GM21390 (cell line): Measurements from ENCODE around the gene CIAO1.
"Not testable (repeated sequence)": the region's sequence is repeated elsewhere in the genome, so short reads cannot be mapped to it uniquely, and the experiment has no call there.

ENCODE experiments used
- ATAC-seq: cut with Tn5 transposase; IDR thresholded peaks from one replicate; pipeline ENCODE4 v1.9.1; 2021; ENCODE audit not compliant: unreplicated experiment

The CIAO1 gene

DNA sequence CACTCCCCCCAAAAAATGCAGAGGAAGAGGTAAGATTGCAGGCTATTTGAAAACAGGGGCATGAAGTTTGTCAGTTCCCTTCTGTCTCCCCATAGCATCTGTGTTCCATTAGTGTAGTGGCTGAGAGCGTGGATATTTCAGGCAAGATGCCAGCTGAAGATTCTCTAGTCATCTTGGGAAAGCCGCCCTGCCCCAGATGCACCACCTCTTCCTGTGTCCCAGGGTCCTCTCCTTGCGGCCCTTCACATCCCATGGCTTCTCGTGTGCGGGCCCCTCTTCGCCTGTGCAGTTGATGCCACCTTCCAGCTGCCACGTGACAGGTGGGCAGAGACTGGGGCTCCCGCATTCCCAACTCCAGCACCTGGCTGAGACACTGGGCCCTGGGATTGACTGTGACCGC is 16.4 kb upstream of the CIAO1 start:
- ATAC-seq: no peak

DNA sequence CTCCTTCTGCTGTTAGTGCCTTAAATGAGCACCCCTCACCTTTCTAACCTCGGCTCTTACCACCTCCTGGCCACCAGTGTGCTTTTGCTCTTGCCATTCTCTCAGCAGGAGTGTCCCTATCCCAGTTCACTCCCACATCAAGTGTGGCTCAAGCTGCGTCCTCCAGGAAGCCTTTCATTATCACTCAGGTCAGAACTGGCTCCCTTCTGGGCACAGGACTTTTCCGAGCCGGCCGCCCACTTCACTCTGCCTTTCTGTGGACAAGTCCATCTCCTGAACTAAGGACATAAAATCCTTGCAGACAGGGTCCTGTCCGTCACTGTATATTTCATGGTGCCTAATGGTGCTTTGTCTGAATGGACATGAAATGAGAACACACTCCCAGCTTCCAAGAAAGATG is 15.8 kb upstream of the CIAO1 start:
- ATAC-seq: no peak

DNA sequence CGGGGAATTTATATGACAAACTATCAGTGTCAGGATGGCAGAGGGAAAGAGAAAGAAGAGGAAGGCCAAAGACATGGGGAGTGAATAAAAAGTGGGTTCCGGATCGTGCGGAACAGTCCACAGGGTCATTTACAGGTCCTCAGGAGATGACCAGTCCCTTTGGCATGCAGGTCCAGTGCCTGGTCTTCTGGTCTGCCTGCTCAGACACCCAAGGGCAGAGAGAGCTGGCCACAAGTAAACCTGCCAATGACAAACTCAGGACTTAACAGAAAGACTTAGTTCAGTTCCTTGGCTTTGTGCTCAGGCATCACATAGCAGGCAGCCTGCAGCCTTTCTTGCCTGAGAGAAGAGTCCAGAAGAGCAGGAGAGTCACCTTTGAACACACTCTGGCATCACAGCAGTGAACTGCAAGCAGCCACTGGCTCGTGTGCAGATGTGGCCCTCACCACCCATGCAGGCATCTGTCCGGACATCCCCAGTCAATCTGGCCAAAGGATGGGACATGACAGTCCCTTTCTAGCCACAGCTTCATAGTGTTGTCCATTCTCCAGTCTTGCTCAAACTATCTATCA is 14.2 kb upstream of the CIAO1 start:
- no peak for ATAC-seq

DNA sequence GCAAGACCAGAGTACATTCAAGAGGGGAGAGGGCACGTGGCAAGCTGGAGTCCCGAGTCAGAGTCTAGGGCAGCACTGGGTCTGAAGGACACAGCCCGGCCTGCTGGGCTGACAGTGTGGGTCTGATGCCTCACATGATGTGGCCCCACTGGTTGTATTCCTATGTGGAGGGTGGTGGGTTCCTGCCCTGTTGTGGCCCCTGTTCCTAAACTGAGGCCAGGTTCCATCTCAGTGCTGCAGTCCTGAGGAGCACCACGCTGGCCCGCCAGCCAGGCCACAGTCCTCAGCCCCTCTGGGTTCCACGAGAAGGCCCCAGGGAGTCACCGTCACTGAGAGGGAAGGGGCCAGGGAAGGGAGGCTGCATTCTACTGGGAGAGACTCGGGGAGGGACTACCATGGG is 13.5 kb upstream of the CIAO1 start:
- no peak for ATAC-seq

DNA sequence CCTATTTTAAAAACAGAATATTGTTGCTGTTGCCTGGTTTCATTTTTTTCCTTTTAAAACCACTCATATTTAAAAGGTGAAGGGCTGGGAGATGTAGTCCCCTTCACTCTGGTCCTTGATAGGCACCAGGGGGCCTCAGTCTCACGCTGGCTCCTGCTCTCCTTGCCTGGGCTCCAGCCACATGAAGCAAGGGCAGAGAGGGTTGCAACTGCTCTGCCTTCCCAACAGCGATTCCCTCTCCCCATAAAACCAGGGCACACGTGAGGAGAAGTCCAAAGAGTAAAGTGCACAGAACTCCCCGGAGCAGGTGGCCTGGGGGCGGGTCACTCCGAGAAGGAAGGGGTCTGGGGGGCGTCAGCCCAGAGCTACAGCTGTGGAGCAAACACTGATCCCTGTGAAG is 13.0 kb upstream of the CIAO1 start:
- ATAC-seq: no peak

DNA sequence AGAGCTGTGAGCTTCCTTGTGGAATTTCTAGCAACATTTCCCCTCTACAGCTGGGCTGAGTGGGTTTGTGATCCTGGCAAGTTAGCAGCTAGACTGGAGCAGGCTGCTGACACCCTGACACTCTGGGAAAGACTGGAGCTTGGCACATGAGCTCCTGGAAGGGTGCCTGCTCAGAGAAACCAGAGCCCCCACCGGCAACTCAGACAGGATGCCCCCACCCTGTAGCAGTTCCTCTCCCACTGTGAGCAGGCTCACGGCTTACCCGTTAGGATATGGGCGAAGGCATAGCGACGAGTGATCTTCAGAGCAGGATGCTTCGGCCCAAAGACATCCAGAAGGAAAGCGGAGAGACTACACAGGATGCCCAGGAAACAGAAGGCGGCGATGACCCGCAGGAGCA is 11.5 kb upstream of the CIAO1 start:
- no peak for ATAC-seq

DNA sequence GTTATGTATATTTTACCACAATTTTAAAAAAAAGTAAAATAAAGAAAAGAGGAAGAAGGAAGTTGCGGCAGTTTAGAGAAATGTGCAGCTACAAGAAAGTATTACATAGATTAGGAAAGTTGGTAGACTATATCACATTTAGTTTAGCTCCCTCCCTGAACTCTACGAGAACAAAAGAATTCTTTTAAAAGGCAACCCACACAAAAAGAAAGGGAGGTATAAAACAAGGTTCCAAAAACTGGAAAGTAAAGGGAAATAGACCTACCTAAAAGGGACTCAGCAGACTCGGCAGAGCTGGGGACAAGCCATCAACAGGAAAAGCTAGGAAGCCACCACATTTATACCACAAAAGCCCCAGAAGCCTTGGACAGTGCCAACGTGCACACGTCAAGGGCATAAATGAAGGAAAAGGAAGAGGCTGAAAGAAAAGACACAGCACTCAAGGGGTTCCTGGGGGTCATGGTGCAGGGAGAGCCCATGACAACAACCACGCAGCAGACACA is 9.4 kb upstream of the CIAO1 start:
- no peak for ATAC-seq

DNA sequence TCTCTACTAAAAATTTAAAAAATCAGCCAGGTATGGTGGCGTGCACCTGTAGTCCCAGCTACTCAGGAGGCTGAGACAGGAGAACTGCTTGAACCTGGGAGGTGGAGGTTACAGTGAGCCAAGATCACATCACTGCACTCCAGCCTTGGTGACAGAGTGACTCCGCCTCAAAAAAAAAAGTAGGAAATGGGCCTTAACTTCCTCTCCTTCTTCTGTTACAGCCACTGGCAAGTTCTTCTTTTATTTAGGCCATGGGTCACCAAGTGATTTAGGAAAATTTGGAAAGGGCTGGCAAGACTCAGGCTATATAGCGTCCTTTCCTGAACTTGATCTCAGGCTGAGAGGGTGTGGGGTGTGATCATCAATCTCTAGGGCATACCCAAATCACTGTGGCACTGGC is 8.3 kb upstream of the CIAO1 start:
- ATAC-seq: not testable (repeated sequence)

DNA sequence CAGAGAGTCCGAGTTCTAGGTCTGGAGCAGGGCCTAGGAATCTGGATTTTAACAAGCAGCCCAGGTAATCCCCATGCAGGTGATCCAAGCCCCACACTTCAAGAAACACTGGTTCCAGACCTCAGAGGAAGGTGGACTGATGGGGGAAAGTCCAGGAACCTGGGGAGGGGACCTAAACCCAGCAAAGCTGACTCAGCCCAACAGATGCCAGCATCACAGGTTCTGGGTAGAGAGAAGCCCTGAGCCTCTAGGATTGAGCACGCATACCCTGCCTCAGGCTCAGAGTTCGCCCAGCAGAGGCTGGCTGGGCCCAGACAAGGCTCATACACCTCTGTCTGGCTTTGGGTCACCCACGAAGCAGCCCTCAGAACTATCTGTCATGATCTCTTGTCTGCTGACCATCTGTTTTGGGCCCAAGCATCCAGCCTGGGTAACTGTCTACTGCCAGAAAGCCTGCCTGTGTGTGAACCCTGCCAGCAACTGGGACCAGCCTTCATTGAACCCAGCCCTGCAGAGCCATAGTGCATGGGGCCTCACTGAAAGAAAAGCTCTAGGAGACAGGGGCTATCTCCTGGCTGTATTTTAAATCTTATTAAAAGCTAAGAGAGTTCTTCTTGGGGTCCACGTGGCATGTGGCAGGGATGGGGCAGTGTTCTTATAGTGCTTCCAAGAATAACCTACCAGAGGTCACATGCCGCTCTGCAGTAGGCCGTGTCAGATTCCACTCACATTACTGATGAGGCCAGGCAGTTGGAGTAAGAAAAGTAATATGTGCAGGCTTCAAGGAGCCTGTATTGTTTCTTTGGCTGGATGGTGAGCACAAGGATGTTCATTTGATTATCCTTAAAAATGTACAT is 7.6 kb upstream of the CIAO1 start:
- no peak for ATAC-seq

DNA sequence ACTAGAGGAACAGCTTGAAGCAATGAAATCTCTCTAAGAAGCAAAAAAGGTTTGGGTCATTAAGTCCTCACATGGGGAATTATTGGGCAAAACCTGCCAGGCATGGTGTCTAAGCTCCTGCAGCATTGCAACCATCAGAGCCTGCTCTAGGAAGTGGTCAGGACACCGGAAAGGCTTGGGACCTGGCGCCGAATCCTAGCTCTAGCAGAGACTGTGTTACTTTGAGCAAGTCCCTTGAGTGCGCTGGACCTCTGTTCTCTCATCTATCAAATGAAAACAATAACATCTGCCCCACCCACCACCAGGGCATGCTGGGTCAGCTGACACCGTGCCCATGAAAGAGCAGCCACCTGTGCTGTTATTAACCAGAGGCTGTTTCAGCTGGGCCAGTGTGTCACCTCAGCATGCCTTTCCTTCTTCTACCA is 6.5 kb upstream of the CIAO1 start:
- ATAC-seq: no peak

DNA sequence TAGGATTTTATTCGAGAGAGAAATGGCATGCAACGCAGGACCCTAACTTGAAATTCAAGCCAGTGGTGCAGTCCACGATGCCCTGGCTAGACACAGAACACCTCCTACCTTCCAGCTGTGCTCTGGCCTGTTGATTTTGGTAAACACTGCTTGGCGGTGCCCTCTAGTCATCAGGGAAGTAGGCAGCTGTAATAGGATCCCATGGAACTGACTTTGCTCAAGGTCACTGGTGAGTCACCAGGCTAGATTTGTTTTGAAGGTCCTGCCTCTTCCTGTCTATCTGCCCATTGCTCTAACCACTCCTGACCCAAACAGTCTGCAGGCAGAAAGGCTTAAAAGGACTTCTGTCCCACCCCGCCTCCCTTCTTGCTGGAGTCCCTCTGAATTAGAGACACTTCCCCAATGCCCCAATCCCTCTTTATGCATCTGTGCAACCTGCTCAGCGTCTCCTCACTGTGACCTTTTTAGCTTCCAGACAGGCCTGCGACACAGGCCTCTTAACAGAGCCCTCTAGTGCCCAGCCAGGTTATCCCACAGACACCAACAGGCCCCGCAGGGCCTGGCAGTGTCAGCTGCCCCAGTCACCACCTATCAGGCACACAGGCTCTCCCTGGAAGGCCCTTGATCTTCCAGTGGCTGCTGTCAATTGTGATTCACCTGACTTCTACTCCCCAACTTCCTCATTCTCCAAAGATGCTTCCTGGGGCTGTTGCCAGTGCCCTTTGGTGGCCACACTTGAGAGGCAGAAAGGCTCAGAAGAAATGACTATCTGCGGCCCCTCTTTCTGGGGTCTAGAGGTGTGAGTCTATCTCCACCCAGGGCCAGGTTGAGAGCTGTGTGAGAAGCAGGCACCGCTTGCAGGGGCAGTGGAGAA is 5.4 kb upstream of the CIAO1 start:
- no peak for ATAC-seq

DNA sequence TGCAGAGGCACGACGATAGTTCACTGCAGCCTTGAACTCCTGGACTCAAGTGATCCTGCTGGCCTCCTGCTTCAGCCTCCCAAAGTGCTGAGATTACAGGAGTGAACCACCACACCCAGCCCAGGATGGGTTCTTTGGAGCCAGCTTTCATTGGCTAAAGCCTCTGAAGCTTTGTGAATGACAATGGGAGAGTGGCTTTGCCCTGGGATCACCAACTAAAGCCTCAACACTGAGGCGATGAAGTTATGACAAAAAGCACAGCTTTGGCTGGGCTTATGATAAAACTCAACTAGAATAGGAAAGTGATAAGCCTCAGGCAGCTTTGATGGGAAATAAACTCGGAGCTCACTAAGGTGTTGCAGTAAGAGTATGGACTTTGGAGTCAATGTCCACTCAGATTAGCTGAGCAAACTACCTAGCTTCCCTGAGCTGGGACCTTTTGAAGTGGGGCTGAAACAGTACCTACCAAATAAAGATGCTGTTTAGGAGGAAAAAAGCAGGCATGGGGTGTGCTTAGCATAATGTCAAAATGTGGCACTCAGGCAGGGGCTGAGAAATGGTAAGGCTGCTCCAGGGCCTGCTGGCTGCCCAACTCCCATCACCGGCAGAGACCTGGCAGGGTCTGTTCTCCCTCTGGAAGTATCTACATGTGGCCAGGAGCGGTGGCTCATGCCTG is 4.6 kb upstream of the CIAO1 start:
- no peak for ATAC-seq

DNA sequence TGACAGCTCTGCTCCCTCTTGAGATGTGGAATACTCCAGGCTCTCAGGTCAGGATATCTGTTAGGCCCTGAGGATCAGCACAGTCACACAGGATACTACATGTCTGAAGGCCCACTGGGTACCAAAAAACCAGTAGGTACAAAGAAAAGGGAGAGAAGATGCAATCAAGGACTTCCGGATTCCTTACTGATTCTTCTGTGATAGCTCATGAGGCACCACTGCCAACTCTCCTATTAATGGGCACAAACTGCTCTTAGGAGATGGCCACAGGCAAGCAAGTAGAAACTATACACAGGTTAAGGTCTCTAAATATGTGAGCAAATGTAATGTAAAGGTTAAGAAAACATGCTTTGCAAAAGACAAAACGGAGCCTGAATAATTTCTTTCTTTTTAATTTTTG is 3.7 kb upstream of the CIAO1 start:
- ATAC-seq: no peak

DNA sequence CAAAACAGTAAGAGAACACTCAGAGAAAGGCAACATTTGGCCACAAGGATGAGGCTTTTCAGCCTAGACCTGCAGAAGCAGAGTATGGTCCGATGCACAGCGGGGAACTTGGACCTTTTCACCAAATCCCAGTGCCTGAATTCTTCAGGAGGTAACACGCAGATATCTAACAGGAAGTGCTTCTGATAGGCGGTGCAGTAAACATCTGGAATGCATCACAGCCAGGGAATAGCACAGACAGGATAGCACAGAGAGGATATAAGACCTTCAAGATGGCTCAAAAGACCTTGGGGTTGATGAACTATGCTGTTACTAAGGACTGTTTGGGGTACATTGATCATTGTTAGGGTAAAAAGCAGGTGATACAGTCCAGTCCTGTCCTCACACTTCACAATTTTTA is 1.9 kb upstream of the CIAO1 start:
- ATAC-seq: no peak

DNA sequence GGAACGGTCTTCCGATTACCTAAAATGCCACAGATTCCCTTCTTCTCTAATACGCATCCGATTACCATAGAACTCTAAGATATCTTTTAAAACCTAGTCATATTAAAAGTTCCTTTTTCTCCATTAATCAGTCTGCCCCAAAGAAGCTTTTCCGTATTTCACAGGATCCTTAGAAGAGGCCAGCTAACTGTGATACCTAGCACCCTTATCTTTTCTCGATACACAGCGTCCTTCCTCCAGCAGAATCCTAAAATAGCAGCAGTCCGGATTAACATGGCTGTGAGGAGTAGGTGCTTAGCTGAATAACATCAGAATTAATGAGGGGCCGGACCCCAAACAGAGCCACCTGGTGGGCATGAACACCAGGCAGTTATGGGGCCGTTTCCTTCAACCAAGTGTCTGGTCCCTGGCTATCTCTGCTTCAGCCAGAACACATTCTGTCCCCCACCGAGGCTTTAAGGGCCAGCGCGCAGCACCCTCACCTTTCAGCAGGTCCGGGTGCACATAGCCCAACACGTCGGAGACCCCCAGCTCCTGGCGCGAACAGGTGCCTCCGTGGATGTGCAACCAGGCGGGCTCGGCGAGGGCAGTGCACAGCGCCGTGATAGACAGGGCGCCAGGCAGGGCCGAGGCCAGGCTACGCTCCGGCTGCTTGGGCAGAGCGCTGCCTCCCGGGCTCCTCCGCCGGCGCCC is 1.2 kb upstream of the CIAO1 start:
- ATAC-seq: no peak

DNA sequence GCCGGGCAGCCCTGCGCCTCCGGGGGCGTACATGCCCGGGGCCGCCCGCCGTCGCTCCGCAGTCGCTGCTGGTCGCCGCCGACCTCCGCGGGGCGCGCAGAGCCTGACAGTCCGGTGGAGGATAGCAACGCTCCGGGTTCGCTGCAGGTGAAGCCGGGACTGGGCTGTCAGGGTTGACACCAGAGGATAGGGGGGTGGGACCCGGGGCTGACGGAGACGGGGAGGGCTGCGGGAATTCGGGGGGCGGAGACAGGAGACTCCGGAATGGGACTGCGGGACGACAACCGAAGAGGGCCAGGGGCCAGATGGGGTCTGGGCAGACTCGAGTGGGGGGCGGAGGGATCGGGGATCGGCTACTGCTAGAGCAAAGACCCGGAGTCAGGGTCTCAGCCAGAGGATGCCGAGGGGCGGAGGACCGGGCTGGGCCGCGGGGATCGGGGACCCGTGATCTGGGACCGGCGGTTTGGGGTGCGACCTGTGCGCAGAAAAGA is 631 bp upstream of the CIAO1 start:
- peak; percentile 5 for ATAC-seq

DNA sequence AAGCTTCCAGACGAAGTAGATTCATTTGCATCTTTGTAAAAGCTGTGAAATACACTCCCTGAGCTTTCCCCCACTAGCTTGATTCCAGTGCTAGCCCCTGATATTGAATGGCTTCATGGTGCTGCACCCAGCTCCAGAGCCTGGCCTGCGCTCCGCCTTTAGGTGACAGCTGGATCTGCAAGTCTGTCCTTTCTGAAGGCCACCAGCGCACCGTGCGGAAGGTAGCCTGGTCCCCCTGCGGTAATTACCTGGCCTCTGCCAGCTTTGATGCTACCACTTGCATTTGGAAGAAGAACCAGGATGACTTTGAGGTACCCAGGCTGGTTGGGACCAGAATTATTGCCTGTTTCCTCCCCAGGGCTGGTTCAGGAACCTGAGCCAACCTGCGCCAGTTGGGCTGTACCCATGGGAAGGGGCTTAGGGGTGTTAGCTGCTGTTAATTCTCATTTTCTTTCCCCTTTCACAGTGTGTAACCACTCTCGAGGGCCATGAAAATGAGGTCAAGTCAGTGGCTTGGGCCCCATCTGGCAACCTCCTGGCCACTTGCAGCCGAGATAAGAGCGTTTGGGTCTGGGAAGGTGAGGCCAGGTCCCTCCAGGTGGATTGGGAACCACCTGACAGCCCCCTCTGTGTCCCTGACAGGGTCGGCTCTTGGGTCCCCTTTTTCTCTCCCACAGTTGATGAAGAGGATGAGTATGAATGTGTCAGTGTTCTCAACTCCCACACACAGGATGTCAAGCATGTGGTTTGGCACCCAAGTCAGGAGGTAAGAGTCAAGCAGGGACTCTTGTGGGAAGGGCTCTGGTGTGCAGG is 1.3 kb downstream of the CIAO1 start:
- no peak for ATAC-seq

DNA sequence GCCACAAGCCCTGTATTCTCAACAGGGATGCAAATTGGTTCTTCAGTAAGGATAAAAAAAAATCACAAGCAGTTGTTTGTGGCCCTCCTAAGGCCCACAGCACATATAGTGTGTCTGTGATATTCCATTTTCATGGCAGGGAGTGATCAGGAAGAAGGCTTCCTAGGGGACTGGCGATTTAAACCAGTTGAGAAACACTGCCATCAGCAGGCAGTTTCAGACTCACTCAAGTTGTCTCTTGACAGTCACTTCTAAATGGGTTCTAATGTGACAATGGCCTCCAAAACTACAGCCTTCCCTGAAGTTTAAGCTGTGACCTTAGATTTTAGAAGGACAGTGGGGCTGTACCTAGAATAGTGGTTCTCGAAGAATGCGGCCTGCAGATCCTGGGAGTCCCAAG is 6.0 kb downstream of the CIAO1 start:
- no peak for ATAC-seq

DNA sequence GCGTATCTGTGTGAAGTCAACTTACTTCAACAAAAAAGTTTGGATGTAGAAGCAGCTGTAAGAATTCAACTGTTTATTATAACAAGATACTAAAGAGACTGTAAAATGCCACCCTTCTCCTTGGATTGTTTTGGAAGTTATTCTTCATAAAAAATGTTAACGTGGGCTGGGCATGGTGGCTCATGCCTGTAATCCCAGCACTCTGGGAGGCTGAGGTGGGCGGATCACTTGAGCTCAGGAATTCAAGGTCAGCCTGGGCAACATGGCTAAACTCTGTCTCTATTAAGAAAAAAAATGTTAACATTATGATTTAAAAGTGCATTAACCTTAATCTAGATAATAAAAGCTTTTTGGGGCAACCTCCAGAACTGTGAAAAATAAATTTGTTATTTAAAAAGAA is 7.7 kb downstream of the CIAO1 start:
- no peak for ATAC-seq
